Measurements from ENCODE around the gene MYO15B. TPM values are rescaled to one million over a fixed set of nuclear protein-coding genes. Genes with fewer than 3 reads are reported as not detected.

MYO15B gene
- total RNA-seq, 1 experiment from 2014 or later = 58.4 TPM

GRCh38 chr17:75621489-75621888, 33.9 kb downstream of the MYO15B start:
- Mint-ChIP-seq H3K4me3 (ENCODE audit: low read depth, unreplicated experiment) (no peak overlapping the region), H3K36me3 (ENCODE audit: insufficient read depth, unreplicated experiment) (peaks cover 50% of the 10 kb centered on the region), H3K4me1 (ENCODE audit: low read depth, unreplicated experiment) (peaks cover 29% of the 10 kb centered on the region), H3K9me3 (ENCODE audit: low read depth, unreplicated experiment) (no peaks in the 10 kb centered on the region), H3K27me3 (ENCODE audit: unreplicated experiment) (no peaks in the 10 kb centered on the region), H3K27ac (ENCODE audit: unreplicated experiment) (no peak overlapping the region)
- CTCF ChIA-PET = interaction anchor here (0.5 to 1.8 kb wide), 4 partner anchors 8 to 96 kb away, joined by 3 to 7 read pairs (median 6); partner anchors contain the start of genes LLGL2 and SMIM5
- TF ChIP-seq CTCF (IDR thresholded peaks at IDR 0.05; ENCODE audit: unreplicated experiment) = no peak
- BruUV-seq (replicated peaks) = no TSS peak
- no peak for DNase-seq
- intact Hi-C loops (cut with micrococcal nuclease; ENCODE audit: unreplicated experiment) = no loop called here

- Mint-ChIP-seq H3K36me3 (ENCODE audit: insufficient read depth, unreplicated experiment) (peaks cover 47% of the 10 kb centered on the region), H3K27me3 (ENCODE audit: unreplicated experiment) (no peaks in the 10 kb centered on the region)
- DNase-seq = no peak
Observed at GRCh38 chr17:75622076-75622475, 34.5 kb downstream of the MYO15B start.

GRCh38 chr17:75622771-75623273, 35.2 kb downstream of the MYO15B start:
- Mint-ChIP-seq H3K4me3 (ENCODE audit: low read depth, unreplicated experiment) (no peak overlapping the region), H3K27me3 (ENCODE audit: unreplicated experiment) (no peaks in the 10 kb centered on the region), H3K4me1 (ENCODE audit: low read depth, unreplicated experiment) (peaks cover 15% of the 10 kb centered on the region), H3K36me3 (ENCODE audit: insufficient read depth, unreplicated experiment) (peaks cover 46% of the 10 kb centered on the region), H3K9me3 (ENCODE audit: low read depth, unreplicated experiment) (no peaks in the 10 kb centered on the region), H3K27ac (ENCODE audit: unreplicated experiment) (peak overlapping the region; percentile 26)
- BruUV-seq (replicated peaks) = no TSS peak
- CTCF ChIA-PET = interaction anchor here (1.0 kb wide), 1 partner anchor 21 kb away, joined by 4 read pairs; no protein-coding TSS in a partner anchor
- no peak for TF ChIP-seq CTCF (IDR thresholded peaks at IDR 0.05; ENCODE audit: unreplicated experiment)
- DNase-seq = no peak
- intact Hi-C loops (cut with micrococcal nuclease; ENCODE audit: unreplicated experiment) = no loop called here

More at GRCh38 chr17:75622076-75622475, 34.5 kb downstream of the MYO15B start:
- no TSS peak for BruUV-seq (replicated peaks)
- no peaks in the 10 kb centered on the region for H3K9me3 Mint-ChIP-seq (ENCODE audit: low read depth, unreplicated experiment)
- no peak for TF ChIP-seq CTCF (IDR thresholded peaks at IDR 0.05; ENCODE audit: unreplicated experiment)
- H3K27ac Mint-ChIP-seq (ENCODE audit: unreplicated experiment) = no peak overlapping the region
- CTCF ChIA-PET = interaction anchor here (1.0 to 1.8 kb wide), 3 partner anchors 8 to 21 kb away, joined by 3 to 7 read pairs (median 7); partner anchors contain the start of gene SMIM5
- intact Hi-C loops (cut with micrococcal nuclease; ENCODE audit: unreplicated experiment) = no loop called here
- H3K4me1 Mint-ChIP-seq (ENCODE audit: low read depth, unreplicated experiment) = peaks cover 23% of the 10 kb centered on the region
- H3K4me3 Mint-ChIP-seq (ENCODE audit: low read depth, unreplicated experiment) = no peak overlapping the region

GRCh38 chr17:75623386-75623785, 35.8 kb downstream of the MYO15B start:
- no peak for TF ChIP-seq CTCF (IDR thresholded peaks at IDR 0.05; ENCODE audit: unreplicated experiment)
- intact Hi-C loops (cut with micrococcal nuclease; ENCODE audit: unreplicated experiment) = no loop called here
- no peak overlapping the region for H3K4me3 Mint-ChIP-seq (ENCODE audit: low read depth, unreplicated experiment)
- H3K36me3 Mint-ChIP-seq (ENCODE audit: insufficient read depth, unreplicated experiment) = peaks cover 48% of the 10 kb centered on the region
- H3K27ac Mint-ChIP-seq (ENCODE audit: unreplicated experiment) = no peak overlapping the region
- H3K27me3 Mint-ChIP-seq (ENCODE audit: unreplicated experiment) = no peaks in the 10 kb centered on the region
- no peak for DNase-seq
- CTCF ChIA-PET = interaction anchor here (1.0 to 1.4 kb wide), 2 partner anchors 10 to 22 kb away, joined by 4 to 6 read pairs; partner anchors contain the start of gene SMIM5
- H3K9me3 Mint-ChIP-seq (ENCODE audit: low read depth, unreplicated experiment) = no peaks in the 10 kb centered on the region
- peaks cover 13% of the 10 kb centered on the region for H3K4me1 Mint-ChIP-seq (ENCODE audit: low read depth, unreplicated experiment)
- BruUV-seq (replicated peaks) = no TSS peak

All from Calu3 (cell line).